HepG2 (cell line): ENCODE results near the gene NCBP3. TPM values are rescaled to one million over a fixed set of nuclear protein-coding genes. Genes with fewer than 3 reads are reported as not detected.

Experiments
- ATAC-seq: fragments of 200-7000 bp; cut with Tn5 transposase; 3 replicates; pipeline ENCODE4 v1.9.1; 2020; ENCODE audit warnings: mild to moderate bottlenecking, moderate library complexity
- BruUV-seq: library from RNA; stranded (reverse); fragments of 400-500 nt; replicated peaks from 2 replicates; lab custom pipeline; 2021; lab: Mats Ljungman, UMichigan
- CTCF ChIA-PET: fragments of 300-600 bp; formaldehyde crosslinking; extraction: SDS; loops from one replicate; lab custom pipeline; 2021; ENCODE audit warnings: low total read pairs, inconsistent platforms, low intra/inter-chr PET ratio; lab: Yijun Ruan, JAX
- POLR2A ChIA-PET: fragments of 350-600 bp; sonication (Branson Sonifier 250); formaldehyde crosslinking; loops from one replicate; lab custom pipeline; 2020; ENCODE audit warnings: antibody characterized with exemption, inconsistent platforms; lab: Yijun Ruan, JAX
- DNase-seq: peaks from one replicate; pipeline ENCODE4 v3.0.0-alpha.2; 2015; ENCODE audit warnings: low spot score
- FAIRE-seq: peaks from 3 replicates; lab custom pipeline; 2011; peaks lifted over from hg19 to GRCh38; lab: Jason Lieb, UNC
- H2AFZ ChIP-seq: one replicate; pipeline ENCODE4 v1.6.1; 2011; ENCODE audit warnings: low read length, inconsistent platforms
- H3K27ac ChIP-seq: fragments of 300-600 bp; 3 replicates; pipeline ENCODE4 v1.8.0; 2011; ENCODE audit warnings: mixed run types, mild to moderate bottlenecking, mixed read lengths, low read length, inconsistent platforms; ENCODE audit not compliant: insufficient read depth; ENCODE audit errors: extremely low read length
- H3K27me3 ChIP-seq, 2 experiments: fragments of 200-600 bp in 1 of 2; 2 replicates in 1 of 2; 3 replicates in 1 of 2; pipeline versions ENCODE4 v1.6.0 to v1.8.0; 2011; ENCODE audit warnings: low read length in 2 of 2, mild to moderate bottlenecking in 2 of 2, moderate library complexity in 2 of 2, inconsistent platforms in 1 of 2; ENCODE audit not compliant: insufficient read depth in 2 of 2, control insufficient read depth in 1 of 2
- H3K36me3 ChIP-seq, 2 experiments: fragments of 200-600 bp in 1 of 2; replicated peaks in 1 of 2; 2 replicates in 1 of 2; 3 replicates in 1 of 2; pipeline versions ENCODE4 v1.5.1 to v1.8.0; 2011; ENCODE audit warnings: low read length in 2 of 2, inconsistent platforms in 1 of 2; ENCODE audit not compliant: insufficient read depth in 2 of 2, control insufficient read depth in 1 of 2
- H3K4me1 ChIP-seq: 2 replicates; pipeline ENCODE4 v1.5.1; 2012; ENCODE audit warnings: low read length, inconsistent platforms; ENCODE audit not compliant: insufficient read depth
- H3K4me2 ChIP-seq: 2 replicates; pipeline ENCODE4 v1.6.0; 2011; ENCODE audit warnings: low read depth, low read length, inconsistent platforms
- H3K4me3 ChIP-seq, 3 experiments: fragments of 200-600 bp in 1 of 3; sonication (generic), shearing (Covaris generic) in 1 of 3; replicated peaks in 1 of 3; 2 replicates each; pipeline ENCODE4 v1.5.1; 2011 to 2016; ENCODE audit warnings: low read length in 3 of 3, inconsistent platforms in 2 of 3, low read depth in 2 of 3, mild to moderate bottlenecking in 2 of 3, control low read depth in 1 of 3, mixed read lengths in 1 of 3; ENCODE audit not compliant: insufficient read depth in 1 of 3
- H3K79me2 ChIP-seq: one replicate; pipeline ENCODE4 v1.6.1; 2011; ENCODE audit warnings: low read length, inconsistent platforms; ENCODE audit not compliant: insufficient read depth
- H3K9ac ChIP-seq: 2 replicates; pipeline ENCODE4 v1.6.0; 2011; ENCODE audit warnings: mild to moderate bottlenecking, low read depth, low read length, inconsistent platforms; ENCODE audit not compliant: insufficient read depth
- H3K9me3 ChIP-seq: 2 replicates; pipeline ENCODE4 v1.5.1; 2012; ENCODE audit warnings: mild to moderate bottlenecking, low read length
- H4K20me1 ChIP-seq: 2 replicates; pipeline ENCODE4 v1.6.0; 2011; ENCODE audit warnings: inconsistent platforms, mild to moderate bottlenecking, low read length, moderate library complexity; ENCODE audit not compliant: insufficient read depth
- NFKBIZ ChIP-seq: IDR thresholded peaks from 2 replicates; pipeline ENCODE4 v1.6.1; 2018; ENCODE audit warnings: missing genetic modification reagents, missing compliant biosample characterization
- ZKSCAN5 ChIP-seq: sonication (generic); formaldehyde crosslinking; IDR thresholded peaks from 2 replicates; pipeline ENCODE4 v1.5.1; 2020; ENCODE audit warnings: mild to moderate bottlenecking, missing genetic modification reagents
- ZNF101 ChIP-seq: sonication (generic); formaldehyde crosslinking; IDR thresholded peaks from 2 replicates; pipeline ENCODE4 v1.4.0; 2020; ENCODE audit warnings: mild to moderate bottlenecking, low read depth, missing genetic modification reagents, borderline replicate concordance
- ZNF350 ChIP-seq: sonication (generic); formaldehyde crosslinking; IDR thresholded peaks from 2 replicates; pipeline ENCODE4 v1.4.0; 2020; ENCODE audit warnings: mild to moderate bottlenecking, low read depth, missing genetic modification reagents, borderline replicate concordance
- ZNF660 ChIP-seq: sonication (generic); formaldehyde crosslinking; IDR thresholded peaks from 2 replicates; pipeline ENCODE4 v1.5.1; 2020; ENCODE audit warnings: mild to moderate bottlenecking, low read depth, missing genetic modification reagents, borderline replicate concordance
- ZNF749 ChIP-seq: sonication (generic); formaldehyde crosslinking; IDR thresholded peaks from 2 replicates; pipeline ENCODE4 v1.8.0; 2022; ENCODE audit warnings: mild to moderate bottlenecking, missing genetic modification reagents, moderate library complexity, borderline replicate concordance
- ZNF761 ChIP-seq: sonication (generic); formaldehyde crosslinking; conservative IDR thresholded peaks from 2 replicates; pipeline ENCODE4 v1.4.0; 2020; ENCODE audit warnings: mild to moderate bottlenecking, missing genetic modification reagents
- ZSCAN20 ChIP-seq: sonication (generic); formaldehyde crosslinking; IDR thresholded peaks from 2 replicates; pipeline ENCODE4 v1.4.0; 2020; ENCODE audit warnings: missing genetic modification reagents, mild to moderate bottlenecking, borderline replicate concordance
- WGBS: methylation state at CpG from one replicate; pipeline ENCODE4 v1.1.6; 2017; ENCODE audit warnings: low lambda C conversion rate; 5-methylcytosine and 5-hydroxymethylcytosine counted together
- in situ Hi-C: cut with HindIII; loops from 2 replicates; pipeline ENCODE4 v1.10.0; 2017; ENCODE audit warnings: low pct_unique_long_range_greater_than_20kb; ENCODE audit not compliant: extremely low pct_ligation_motif_present
- intact Hi-C: fragments of 100-400 bp; cut with micrococcal nuclease; formaldehyde crosslinking; loops from one replicate; pipeline ENCODE4 v1.10.0; 2022; ENCODE audit not compliant: unreplicated experiment
- polyA plus RNA-seq, 8 experiments: library from polyadenylated mRNA; depleted of rRNA in 3 of 8; stranded (reverse) in 7 of 8; unstranded in 1 of 8; fragments of >200 nt; fragmentation: Illumina TruSeq in 4 of 8; extraction: Trizol in 4 of 8; gene quantifications; 2 replicates each; pipeline versions ENCODE4 v1.2.1 to v1.2.3, GENCODE V29; 2011 to 2016; ENCODE audit warnings: low read depth in 4 of 8, missing spikeins in 1 of 8, mixed read lengths in 1 of 8; ENCODE audit not compliant: insufficient read depth in 1 of 8
- total RNA-seq, 5 experiments: library from RNA; depleted of rRNA; stranded (reverse); fragments of >200 nt; fragmentation: Illumina TruSeq; extraction: Trizol; gene quantifications; 2 replicates each; pipeline ENCODE4 v1.2.3, GENCODE V29; 2016; ENCODE audit warnings: low read depth in 1 of 5
- TF ChIP-seq, protein P1 (sequence below): sonication (generic); formaldehyde crosslinking; IDR thresholded peaks from 2 replicates; pipeline ENCODE4 v1.5.0; 2020; ENCODE audit warnings: mild to moderate bottlenecking, missing genetic modification reagents, moderate library complexity

Gene NCBP3
- total and polyA plus RNA-seq, 2 of the 13 experiments (the other 11 are each of a cell fraction or from before 2014, with no cell fraction given), result 19.5 to 24.8 TPM

DNA sequence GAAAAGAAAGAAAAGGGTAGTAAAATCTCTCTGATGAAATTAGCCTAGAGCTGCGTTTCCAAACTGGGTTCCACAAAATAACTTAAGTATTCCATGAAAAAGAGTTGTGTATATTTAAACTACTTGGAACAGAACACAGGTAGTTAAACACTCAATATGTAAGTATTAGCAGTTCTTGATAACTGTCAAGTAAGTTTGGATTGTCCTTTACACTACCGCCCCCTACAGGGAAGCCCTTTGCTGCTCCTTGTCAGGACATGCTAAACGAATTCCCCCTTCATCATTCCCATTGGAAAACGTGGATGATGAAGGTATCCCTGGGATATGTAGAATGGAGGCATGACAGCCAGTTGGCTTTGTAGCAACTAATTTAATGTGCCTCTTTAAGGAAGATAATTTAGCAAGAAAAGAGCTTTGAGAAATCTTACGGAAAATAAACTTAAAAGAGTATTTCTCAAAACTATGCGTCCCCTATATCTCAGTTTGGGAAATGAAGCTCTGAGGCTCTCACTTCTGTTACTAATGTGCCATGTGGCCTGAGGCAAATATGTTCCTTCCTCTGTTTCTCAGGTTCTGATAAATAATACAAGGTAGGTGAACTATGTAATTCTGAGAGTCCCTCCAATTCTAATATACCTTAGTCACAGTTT, 18.8 kb downstream of the NCBP3 start (continued):
- TF ChIP-seq, protein P1, sequence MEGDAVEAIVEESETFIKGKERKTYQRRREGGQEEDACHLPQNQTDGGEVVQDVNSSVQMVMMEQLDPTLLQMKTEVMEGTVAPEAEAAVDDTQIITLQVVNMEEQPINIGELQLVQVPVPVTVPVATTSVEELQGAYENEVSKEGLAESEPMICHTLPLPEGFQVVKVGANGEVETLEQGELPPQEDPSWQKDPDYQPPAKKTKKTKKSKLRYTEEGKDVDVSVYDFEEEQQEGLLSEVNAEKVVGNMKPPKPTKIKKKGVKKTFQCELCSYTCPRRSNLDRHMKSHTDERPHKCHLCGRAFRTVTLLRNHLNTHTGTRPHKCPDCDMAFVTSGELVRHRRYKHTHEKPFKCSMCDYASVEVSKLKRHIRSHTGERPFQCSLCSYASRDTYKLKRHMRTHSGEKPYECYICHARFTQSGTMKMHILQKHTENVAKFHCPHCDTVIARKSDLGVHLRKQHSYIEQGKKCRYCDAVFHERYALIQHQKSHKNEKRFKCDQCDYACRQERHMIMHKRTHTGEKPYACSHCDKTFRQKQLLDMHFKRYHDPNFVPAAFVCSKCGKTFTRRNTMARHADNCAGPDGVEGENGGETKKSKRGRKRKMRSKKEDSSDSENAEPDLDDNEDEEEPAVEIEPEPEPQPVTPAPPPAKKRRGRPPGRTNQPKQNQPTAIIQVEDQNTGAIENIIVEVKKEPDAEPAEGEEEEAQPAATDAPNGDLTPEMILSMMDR (CRISPR knock-in tag), result peak; percentile 87
- TF ChIP-seq ZSCAN20 (CRISPR knock-in tag) (no peak), ZKSCAN5 (CRISPR knock-in tag) (no peak), ZNF660 (CRISPR knock-in tag) (no peak), ZNF350 (no peak), ZNF101 (CRISPR knock-in tag) (no peak)

DNA sequence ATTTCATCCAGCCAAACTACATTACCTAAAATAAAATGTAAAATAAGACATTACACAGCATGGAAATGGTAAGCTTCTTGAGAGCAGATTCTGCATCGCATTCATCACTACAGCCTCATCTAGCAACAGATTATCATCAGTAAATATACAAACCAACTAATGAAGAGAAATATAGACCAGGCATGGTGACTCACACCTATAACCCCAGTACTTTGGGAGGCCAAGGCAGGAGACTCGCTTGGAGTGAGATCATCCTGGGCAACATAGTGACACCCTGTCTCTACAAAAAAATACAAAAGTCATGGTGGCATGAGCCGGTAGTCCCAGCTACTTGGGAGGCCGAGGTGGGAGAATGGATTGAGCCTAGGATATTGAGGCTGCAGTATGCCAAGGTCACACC, 19.9 kb downstream of the NCBP3 start:
- no peak overlapping the region for H3K9ac ChIP-seq
- CTCF ChIA-PET, result interaction anchor here (1.8 to 2.6 kb wide), 3 partner anchors 61 to 143 kb away, joined by 7 to 46 read pairs (median 9); no protein-coding TSS in a partner anchor
- 96% methylated on average over 4 of the region's 4 CpGs for WGBS
- no peak overlapping the region for H3K4me3 ChIP-seq
- FAIRE-seq (no peak), ATAC-seq (no peak)
- intact Hi-C loops, result loop anchor here (2.0 to 5.0 kb wide), 2 partner anchors 61 to 144 kb away; no protein-coding TSS in a partner anchor
- H3K36me3 ChIP-seq, result peaks cover 14 to 58% of the 10 kb centered on the region in 2 experiments
- in situ Hi-C loops, result no loop called here
- H3K27ac ChIP-seq, result no peak overlapping the region
- no peaks in the 10 kb centered on the region for H3K79me2 ChIP-seq
- no peaks in the 10 kb centered on the region; the same call in 1 of the 2 replicates for H3K4me1 ChIP-seq
- no peaks in the 10 kb centered on the region for H3K9me3 ChIP-seq
- TF ChIP-seq NFKBIZ (CRISPR knock-in tag) (no peak), ZNF749 (CRISPR knock-in tag) (no peak), ZNF761 (CRISPR knock-in tag) (no peak)
- TF ChIP-seq, all 625 proteins: peak for 0
- H3K27me3 ChIP-seq, result no peaks in the 10 kb centered on the region; a peak in 1 of 5 replicates
- BruUV-seq, result no TSS peak
- POLR2A ChIA-PET, result interaction anchor here (1.0 to 1.2 kb wide), 2 partner anchors 20 to 88 kb away, joined by 3 read pairs; partner anchors contain the start of gene NCBP3
- H2AFZ ChIP-seq, result no peak overlapping the region
- no peak for DNase-seq
- no peak overlapping the region for H3K4me2 ChIP-seq
- no peaks in the 10 kb centered on the region for H4K20me1 ChIP-seq
